ENCODE measurements around the gene SYNDIG1.

SYNDIG1 gene

GRCh38 chr20:24699321-24700165 lies 230.1 kb downstream of the SYNDIG1 start:
- DNase-seq = no peak

- DNase-seq = no peak
These were observed 230.9 kb downstream of the SYNDIG1 start for GRCh38 chr20:24700166-24700860.

- DNase-seq = no peak
These were observed 231.6 kb downstream of the SYNDIG1 start for GRCh38 chr20:24701027-24701426.

- DNase-seq = no peak
These were observed 232.2 kb downstream of the SYNDIG1 start for GRCh38 chr20:24701668-24702067.

- DNase-seq = no peak
These were observed 233.3 kb downstream of the SYNDIG1 start for GRCh38 chr20:24702501-24703283.

GRCh38 chr20:24703284-24703610 lies 233.8 kb downstream of the SYNDIG1 start:
- no peak for DNase-seq

- DNase-seq = no peak
These were observed 235.5 kb downstream of the SYNDIG1 start for GRCh38 chr20:24704899-24705298.

GRCh38 chr20:24705486-24705885 lies 236.1 kb downstream of the SYNDIG1 start:
- DNase-seq = no peak

- no peak for DNase-seq
These were observed 239.2 kb downstream of the SYNDIG1 start for GRCh38 chr20:24708411-24709295.
